ENCODE results near the gene SYDE1. TPM values are rescaled to one million over a fixed set of nuclear protein-coding genes. Genes with fewer than 3 reads are reported as not detected.

SYDE1 gene
- total RNA-seq, 4 donors from 2014 or later = 42.8 to 106 (median 77.1) TPM

DNA sequence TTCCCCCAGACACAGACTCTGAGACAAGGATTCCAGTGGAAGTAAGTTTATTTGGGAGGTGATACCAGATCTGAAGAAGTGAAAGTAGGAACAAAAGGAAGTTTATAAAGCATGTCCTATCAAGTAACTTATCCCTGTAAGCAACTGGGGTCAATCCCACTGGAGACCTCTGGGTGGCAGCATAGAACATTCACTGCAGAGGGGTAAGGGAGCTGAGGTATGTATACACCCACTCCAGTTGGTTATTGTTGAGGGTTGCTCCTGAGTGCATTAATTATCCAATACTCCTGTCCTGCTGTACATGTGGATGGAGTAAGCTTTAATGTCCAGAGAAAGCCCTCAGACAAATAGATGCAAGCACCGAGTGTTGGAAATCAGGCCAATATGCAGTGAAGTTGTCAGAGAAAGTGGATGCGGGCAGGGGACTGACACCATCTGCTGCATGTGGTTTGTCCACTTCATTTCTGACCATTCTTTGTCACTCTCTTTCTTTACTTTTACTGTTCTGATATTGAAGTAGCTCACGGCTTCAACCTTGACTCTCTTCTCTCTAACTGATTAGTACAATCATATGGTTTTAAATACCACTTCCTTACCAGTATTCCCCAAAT is 46.9 kb downstream of the SYDE1 start:
- Histone ChIP-seq H3K4me3 (no peak overlapping the region), H3K27ac (replicated peaks in 1 of 4) (no peak overlapping the region), H3K9me3 (peaks cover 0 to 8% (median 1%) of the 10 kb centered on the region in 4 donors), H3K27me3 (peaks cover 0 to 14% (median 0%) of the 10 kb centered on the region in 4 donors), H3K4me1 (no peaks in the 10 kb centered on the region), H3K36me3 (no peaks in the 10 kb centered on the region)
- DNase-seq (ENCODE audit: extremely low spot score) = no peak
- WGBS = 97% methylated on average over 3 of the region's 3 CpGs
- intact Hi-C loops (cut with DNase I) = no loop called here
- TF ChIP-seq, protein P1, sequence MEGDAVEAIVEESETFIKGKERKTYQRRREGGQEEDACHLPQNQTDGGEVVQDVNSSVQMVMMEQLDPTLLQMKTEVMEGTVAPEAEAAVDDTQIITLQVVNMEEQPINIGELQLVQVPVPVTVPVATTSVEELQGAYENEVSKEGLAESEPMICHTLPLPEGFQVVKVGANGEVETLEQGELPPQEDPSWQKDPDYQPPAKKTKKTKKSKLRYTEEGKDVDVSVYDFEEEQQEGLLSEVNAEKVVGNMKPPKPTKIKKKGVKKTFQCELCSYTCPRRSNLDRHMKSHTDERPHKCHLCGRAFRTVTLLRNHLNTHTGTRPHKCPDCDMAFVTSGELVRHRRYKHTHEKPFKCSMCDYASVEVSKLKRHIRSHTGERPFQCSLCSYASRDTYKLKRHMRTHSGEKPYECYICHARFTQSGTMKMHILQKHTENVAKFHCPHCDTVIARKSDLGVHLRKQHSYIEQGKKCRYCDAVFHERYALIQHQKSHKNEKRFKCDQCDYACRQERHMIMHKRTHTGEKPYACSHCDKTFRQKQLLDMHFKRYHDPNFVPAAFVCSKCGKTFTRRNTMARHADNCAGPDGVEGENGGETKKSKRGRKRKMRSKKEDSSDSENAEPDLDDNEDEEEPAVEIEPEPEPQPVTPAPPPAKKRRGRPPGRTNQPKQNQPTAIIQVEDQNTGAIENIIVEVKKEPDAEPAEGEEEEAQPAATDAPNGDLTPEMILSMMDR (IDR thresholded peaks at IDR 0.05) = peak; percentile 13 to 40 (median 20)
- no peak for TF ChIP-seq EP300 (IDR thresholded peaks at IDR 0.05)

DNA sequence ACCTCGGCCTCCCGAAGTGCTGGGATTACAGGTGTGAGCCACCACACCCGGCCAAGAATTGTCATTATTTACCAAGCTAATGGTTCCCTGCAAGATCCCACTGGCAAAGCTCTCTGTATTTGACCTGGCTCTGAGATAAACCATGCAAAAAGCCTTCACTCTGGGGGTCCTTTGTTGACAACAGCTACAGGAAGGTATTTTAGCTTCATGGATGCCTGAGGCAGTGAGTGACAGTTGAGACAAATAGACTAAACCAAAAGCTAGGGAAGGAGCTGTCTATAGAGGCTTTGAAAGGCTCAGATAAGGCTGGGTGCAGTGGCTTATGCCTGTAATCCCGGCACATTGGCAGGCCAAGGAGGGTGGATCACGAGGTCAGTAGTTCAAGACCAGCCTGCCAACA is 48.1 kb downstream of the SYDE1 start:
- H3K27ac ChIP-seq (replicated peaks in 1 of 4) = no peak overlapping the region
- no peak for DNase-seq (ENCODE audit: extremely low spot score)
- H3K9me3 ChIP-seq = peaks cover 0 to 13% (median 9%) of the 10 kb centered on the region in 4 donors
- H3K4me3 ChIP-seq = no peak overlapping the region
- no peaks in the 10 kb centered on the region for H3K36me3 ChIP-seq
- intact Hi-C loops (cut with DNase I) = no loop called here
- peaks cover 0 to 10% (median 0%) of the 10 kb centered on the region in 4 donors for H3K27me3 ChIP-seq
- WGBS = 94% methylated on average over 5 of the region's 5 CpGs
- H3K4me1 ChIP-seq = no peaks in the 10 kb centered on the region
- TF ChIP-seq, protein P1 (IDR thresholded peaks at IDR 0.05) = no peak
- TF ChIP-seq POLR2A (IDR thresholded peaks at IDR 0.05; ENCODE audit: low read depth) (no peak), EP300 (IDR thresholded peaks at IDR 0.05) (no peak), POLR2AphosphoS5 (IDR thresholded peaks at IDR 0.05) (no peak)

DNA sequence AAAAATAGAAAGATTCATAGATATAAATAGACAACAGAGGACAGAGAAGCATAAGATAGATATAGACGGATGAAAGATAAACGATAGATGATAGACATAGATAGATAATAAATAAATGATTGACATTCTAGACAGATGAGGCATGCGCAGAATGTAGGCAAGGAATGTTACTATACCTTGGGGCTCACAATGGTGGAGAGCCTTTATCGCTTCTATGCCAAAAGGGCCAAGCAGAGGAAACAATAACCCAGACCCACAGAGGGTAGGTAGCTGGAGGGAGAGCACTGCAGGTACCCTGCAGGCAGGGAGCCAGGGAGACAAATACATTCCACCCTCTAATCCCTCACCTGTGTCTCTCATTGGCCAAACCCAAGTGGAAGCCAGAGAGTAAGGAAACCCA is 49.2 kb downstream of the SYDE1 start:
- no peak overlapping the region for H3K4me3 ChIP-seq
- H3K27me3 ChIP-seq = peaks cover 0 to 10% (median 0%) of the 10 kb centered on the region in 4 donors
- peaks cover 0 to 5% (median 0%) of the 10 kb centered on the region in 4 donors for H3K36me3 ChIP-seq
- no peaks in the 10 kb centered on the region for H3K4me1 ChIP-seq
- TF ChIP-seq, protein P1 (IDR thresholded peaks at IDR 0.05) = no peak
- no peak for TF ChIP-seq POLR2A (IDR thresholded peaks at IDR 0.05; ENCODE audit: low read depth)
- TF ChIP-seq EP300 (IDR thresholded peaks at IDR 0.05) = no peak
- TF ChIP-seq POLR2AphosphoS5 (IDR thresholded peaks at IDR 0.05) = no peak
- peaks cover 0 to 13% (median 9%) of the 10 kb centered on the region in 4 donors for H3K9me3 ChIP-seq
- intact Hi-C loops (cut with DNase I) = no loop called here
- no peak overlapping the region for H3K27ac ChIP-seq (replicated peaks in 1 of 4)
- 91% methylated on average over 4 of the region's 4 CpGs for WGBS
- DNase-seq (ENCODE audit: extremely low spot score) = no peak

DNA sequence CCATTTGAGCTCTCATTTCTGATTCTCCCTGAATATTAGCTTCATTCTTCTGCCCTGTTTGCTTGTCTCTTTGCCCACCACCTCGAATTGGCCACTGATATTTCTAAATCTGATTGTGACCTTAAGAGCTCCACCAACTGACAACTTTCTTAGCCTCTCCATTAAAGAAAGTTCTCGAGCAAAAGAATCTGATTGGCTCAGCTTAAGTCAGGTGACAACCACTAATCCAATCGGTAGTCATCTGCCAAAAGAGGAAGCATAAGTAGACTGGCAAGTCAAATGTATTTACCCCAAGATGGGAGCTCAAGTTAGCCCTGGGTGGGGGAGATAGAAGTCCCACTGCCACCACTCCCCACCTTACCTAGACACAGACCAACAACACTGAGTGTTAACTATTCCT is 52.0 kb downstream of the SYDE1 start:
- Histone ChIP-seq H3K36me3 (peaks cover 0 to 16% (median 0%) of the 10 kb centered on the region in 4 donors), H3K4me3 (no peak overlapping the region), H3K4me1 (no peaks in the 10 kb centered on the region), H3K27me3 (peaks cover 0 to 4% (median 0%) of the 10 kb centered on the region in 4 donors), H3K27ac (replicated peaks in 1 of 4) (no peak overlapping the region), H3K9me3 (peaks cover 0 to 10% (median 9%) of the 10 kb centered on the region in 4 donors)
- DNase-seq (ENCODE audit: extremely low spot score) = no peak
- intact Hi-C loops (cut with DNase I) = no loop called here
- no peak for TF ChIP-seq POLR2AphosphoS5 (IDR thresholded peaks at IDR 0.05)
- WGBS = 75% methylated on average over 3 of the region's 3 CpGs

DNA sequence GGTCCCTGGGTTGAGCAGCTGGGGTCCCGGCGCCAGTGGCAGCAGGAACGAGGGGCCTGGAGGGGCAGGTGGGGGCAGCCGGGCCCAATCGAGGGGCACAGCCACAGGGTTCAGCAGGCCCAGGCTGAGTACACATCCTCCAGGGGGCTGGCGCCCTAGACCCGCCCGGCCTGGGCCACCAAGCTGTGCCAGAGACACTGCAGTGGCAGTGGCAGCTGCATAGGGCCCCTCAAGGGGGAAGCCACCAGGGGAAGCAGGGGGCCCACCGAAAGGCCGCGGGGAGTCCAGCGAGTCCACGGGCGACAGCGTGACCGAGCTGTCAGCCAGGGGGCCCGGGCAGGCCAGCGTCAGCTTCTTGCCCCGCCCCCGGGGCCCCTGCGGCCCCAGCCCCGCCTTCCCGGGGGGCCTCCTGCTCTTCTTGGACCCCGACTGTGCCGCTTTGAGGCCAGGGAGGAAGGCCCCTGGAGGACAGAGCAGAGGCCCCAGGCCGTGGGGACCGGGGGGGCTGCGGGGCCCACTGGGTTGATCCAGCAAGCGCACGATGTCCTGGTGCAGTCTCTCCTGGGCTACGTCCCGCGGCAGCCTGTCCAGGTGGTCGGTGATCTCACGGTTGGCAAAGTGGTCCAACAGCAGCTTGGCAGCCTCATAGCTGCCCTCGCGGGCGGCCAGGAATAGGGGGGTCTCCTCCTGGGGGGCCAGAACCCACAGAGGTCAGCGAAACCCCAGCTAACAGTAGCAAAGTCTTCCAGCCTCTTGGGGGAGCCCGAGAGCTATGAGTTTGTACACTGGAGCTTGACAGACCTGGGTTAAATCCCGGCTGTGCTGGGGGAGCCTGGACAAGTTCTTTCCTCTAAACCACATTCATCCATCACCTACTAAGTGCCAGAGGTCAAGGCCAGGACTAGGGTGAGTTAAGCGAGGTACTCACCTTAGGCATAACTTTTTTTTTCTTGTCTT is 54.1 kb downstream of the SYDE1 start:
- intact Hi-C loops (cut with DNase I) = no loop called here
- H3K27me3 ChIP-seq = no peaks in the 10 kb centered on the region
- H3K4me1 ChIP-seq = no peaks in the 10 kb centered on the region
- DNase-seq (ENCODE audit: extremely low spot score) = no peak
- peaks cover 0 to 24% (median 4%) of the 10 kb centered on the region in 4 donors for H3K36me3 ChIP-seq
- H3K4me3 ChIP-seq = no peak overlapping the region
- H3K27ac ChIP-seq (replicated peaks in 1 of 4) = no peak overlapping the region
- peaks cover 0 to 27% (median 23%) of the 10 kb centered on the region in 4 donors for H3K9me3 ChIP-seq
- 88% methylated on average over 15 of the region's 42 CpGs for WGBS
- TF ChIP-seq, protein P1 (IDR thresholded peaks at IDR 0.05) = peak in 1 of 3 experiments; percentile 34
- TF ChIP-seq EP300 (IDR thresholded peaks at IDR 0.05) = no peak

Measured in esophagus muscularis mucosa (tissue), 4 donors.